GM12801 (cell line): Measurements from ENCODE around the gene TYROBP.

Experiments
- TF ChIP-seq, protein P1 (sequence below): IDR thresholded peaks from one replicate; pipeline ENCODE4 v1.5.1; 2011; ENCODE audit warnings: control low read depth; ENCODE audit not compliant: insufficient read length; ENCODE audit errors: extremely low read depth

Gene TYROBP

DNA sequence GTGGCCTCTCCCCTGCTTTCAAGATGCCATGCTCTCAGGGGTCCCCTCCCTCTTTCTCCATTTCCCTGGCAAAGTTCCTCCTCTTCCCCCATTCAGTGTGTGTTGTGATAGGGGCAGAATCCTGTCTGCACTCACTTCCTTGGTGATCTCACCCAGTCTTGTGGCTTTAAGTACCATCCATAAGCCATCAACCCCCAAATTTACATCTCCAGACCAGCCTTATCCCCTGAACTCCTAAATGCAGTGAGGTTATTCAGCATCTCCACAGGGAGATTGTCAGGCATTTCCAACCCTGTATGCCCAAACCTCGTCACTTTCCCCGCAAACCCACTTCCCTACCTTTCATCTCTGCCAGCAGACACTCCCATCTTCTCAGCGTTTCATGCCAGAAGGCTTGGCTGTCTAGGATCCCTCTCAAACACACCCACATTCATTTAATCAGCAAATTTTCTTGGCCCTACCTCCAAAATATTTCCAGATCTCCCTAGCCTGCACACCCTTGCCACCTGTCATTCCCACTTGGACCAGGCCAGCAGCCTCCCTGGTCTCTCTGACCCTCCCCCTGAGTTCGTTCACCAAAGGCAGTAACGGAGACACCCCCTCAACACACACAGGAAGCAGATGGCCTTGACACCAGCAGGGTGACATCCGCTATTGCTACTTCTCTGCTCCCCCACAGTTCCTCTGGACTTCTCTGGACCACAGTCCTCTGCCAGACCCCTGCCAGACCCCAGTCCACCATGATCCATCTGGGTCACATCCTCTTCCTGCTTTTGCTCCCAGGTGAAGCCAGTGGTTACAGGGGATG lies 6.0 kb downstream of the TYROBP start, which contains the start of gene HCST:
Gene HCST (plus strand): TSS at position 676 of the 808 bp plus-strand sequence. CDS start 65 bp downstream, at position 741.
- TF ChIP-seq, protein P1, sequence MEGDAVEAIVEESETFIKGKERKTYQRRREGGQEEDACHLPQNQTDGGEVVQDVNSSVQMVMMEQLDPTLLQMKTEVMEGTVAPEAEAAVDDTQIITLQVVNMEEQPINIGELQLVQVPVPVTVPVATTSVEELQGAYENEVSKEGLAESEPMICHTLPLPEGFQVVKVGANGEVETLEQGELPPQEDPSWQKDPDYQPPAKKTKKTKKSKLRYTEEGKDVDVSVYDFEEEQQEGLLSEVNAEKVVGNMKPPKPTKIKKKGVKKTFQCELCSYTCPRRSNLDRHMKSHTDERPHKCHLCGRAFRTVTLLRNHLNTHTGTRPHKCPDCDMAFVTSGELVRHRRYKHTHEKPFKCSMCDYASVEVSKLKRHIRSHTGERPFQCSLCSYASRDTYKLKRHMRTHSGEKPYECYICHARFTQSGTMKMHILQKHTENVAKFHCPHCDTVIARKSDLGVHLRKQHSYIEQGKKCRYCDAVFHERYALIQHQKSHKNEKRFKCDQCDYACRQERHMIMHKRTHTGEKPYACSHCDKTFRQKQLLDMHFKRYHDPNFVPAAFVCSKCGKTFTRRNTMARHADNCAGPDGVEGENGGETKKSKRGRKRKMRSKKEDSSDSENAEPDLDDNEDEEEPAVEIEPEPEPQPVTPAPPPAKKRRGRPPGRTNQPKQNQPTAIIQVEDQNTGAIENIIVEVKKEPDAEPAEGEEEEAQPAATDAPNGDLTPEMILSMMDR = no peak

DNA sequence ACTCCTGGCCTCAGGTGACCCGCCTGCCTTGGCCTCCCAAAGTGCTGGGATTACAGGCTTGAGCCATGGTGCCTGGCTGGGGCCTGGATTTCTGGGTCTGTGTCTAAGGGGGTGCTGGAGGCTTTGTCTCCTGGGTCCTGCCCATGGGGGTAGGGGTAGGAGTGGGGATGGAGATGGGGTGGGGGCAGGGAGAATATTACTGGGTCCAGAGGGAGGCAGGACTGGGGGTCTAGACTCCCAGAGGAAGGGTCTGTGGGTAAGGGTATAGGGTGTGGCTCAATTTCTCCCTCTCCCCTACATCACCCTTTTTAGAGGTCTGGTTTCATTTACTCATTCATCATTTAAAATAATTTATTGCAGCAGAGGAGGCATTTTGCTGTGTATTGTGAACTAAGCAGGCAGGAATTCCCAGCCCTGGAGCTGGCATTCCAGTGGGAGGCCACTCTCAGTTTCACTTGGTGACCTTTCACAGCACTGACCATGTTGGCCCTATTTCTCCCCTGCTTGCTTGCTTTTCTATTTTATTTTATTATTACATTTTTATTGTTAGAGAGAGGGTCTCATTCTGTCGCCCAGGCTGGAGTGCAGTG lies 6.9 kb downstream of the TYROBP start:
- TF ChIP-seq, protein P1 = no peak

DNA sequence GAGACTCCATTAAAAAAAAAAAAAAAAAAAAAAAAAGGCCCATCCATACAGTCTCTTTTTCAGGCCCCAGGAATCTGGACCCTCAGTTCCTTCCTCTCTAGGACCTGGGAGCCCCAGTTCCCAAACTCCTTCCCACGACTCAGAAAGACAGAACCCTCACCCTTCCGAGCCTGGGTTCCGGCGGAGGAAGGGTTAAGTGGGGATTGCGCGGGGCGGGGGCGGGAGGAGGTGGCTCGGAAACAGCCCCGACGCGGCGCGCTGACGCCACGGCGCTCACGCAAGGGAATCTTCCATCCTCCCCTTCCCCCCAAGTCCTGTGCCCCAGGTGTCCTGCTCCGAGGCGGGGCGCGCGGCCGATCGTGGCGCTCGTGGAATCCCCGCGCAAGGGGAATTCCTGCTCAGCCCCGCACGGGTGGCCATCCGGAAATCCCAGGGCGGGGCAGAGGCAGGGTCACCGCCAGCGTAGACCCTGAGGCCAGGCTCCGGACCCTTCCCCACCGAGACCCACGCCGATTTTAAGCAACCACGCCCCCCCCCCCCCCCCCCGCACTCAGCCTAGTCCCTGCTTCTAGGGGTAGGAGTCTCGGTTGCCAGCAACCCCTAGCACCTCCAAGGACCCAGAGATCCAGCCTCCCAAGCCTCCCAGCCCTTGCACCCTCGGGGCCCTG lies 8.4 kb downstream of the TYROBP start:
- TF ChIP-seq, protein P1 = no peak

DNA sequence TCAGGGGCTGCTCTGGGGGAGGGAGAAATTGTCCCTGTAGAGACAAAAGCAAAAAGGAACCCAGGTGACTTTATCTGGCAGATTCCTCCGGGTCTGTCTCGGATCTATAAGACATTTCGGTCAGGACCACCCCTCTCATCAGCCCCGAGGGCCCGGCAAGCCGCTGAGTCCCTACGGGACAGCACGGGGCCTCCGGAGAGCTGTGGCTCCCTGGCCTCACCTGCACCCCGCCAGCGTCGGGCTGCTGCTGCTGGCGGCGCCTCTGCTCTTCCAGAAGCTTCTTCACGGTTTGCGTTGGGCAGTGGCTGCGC lies 9.6 kb downstream of the TYROBP start:
- TF ChIP-seq, protein P1 = no peak

DNA sequence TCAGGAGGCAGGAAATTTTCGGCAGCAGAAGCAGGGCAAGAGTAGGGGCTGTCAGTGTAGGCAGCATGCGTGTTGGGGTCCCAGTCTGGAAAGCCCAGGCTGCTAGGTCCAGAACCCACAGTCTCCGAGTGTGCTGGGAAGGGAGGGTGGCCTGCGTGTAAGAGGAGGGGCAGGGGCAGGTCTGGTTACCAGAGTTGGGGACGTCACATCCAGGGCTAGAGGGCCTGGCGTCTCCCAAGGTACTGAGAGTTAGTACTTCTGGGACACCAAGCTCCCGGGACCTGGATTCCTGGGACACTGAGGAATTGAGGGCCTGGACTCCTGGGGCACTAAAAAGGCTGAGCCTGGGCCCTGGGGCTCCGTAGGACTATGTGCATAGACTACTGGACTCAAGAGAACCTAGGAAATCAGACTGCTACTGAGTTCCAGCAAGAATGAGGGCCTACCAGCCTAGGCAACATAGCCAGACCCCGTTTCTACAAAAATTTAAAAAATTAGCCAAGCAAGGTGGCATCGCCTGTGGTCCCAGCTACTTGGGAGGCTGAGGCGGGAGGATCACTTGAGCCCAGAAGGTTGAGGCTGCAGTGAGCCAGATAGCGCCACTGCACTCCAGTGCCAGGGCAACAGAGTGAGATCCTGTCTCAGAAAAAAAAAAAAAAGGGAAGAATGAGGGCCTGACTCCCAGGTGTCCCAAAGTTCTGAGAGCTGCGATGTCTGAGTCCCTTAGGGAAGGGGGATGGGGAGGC lies 10.2 kb downstream of the TYROBP start:
- TF ChIP-seq, protein P1 = no peak

DNA sequence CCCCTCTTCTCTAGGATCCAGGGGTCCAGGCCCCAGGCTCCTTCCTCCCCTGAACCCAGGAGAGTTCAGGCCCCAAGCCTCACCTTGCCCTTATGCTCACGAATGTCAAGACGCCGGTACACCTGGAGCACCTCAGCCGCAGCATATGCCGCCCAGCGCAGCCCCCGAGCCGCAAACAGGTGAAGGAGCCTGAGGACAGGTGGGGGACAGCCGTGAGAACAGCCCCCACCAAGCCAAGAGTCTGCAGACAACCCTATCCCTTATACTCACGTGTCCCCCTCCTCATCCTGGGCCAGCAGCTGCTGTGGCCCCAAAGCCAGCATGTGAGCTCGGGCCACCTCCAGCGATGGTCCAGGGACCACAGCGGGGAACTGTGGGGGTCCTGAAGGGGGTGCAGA lies 11.5 kb downstream of the TYROBP start:
- TF ChIP-seq, protein P1 = no peak
